ENCODE results near the gene DENND5A.

The DENND5A gene

GRCh38 chr11:9138133-9138453 lies 127.1 kb downstream of the DENND5A start:
- Histone ChIP-seq H3K4me1 (ENCODE audit: control insufficient read depth in 1 of 2, insufficient read depth in 1 of 2, low read depth in 1 of 2, low read length in 1 of 2) (no peaks in the 10 kb centered on the region), H3K4me3 (ENCODE audit: low read depth in 1 of 2, low read length in 1 of 2) (no peak overlapping the region), H3K9me3 (no peaks in the 10 kb centered on the region), H3K27me3 (no peaks in the 10 kb centered on the region), H3K27ac (peak overlapping the region; percentile 32), H3K36me3 (peaks cover 93% of the 10 kb centered on the region)
- TF ChIP-seq CTCF (IDR thresholded peaks at IDR 0.05): no peak

GRCh38 chr11:9137293-9138132 lies 127.6 kb downstream of the DENND5A start:
- H3K36me3 ChIP-seq: peaks cover 93% of the 10 kb centered on the region
- H3K27me3 ChIP-seq: no peaks in the 10 kb centered on the region
- peak overlapping the region; percentile 32 for H3K27ac ChIP-seq
- no peaks in the 10 kb centered on the region for H3K9me3 ChIP-seq
- H3K4me1 ChIP-seq (ENCODE audit: control insufficient read depth in 1 of 2, insufficient read depth in 1 of 2, low read depth in 1 of 2, low read length in 1 of 2): no peaks in the 10 kb centered on the region
- no peak overlapping the region for H3K4me3 ChIP-seq (ENCODE audit: low read depth in 1 of 2, low read length in 1 of 2)
- TF ChIP-seq CTCF (IDR thresholded peaks at IDR 0.05): peak; percentile 50

GRCh38 chr11:9136741-9137140 lies 128.4 kb downstream of the DENND5A start:
- TF ChIP-seq CTCF (IDR thresholded peaks at IDR 0.05): no peak
- H3K9me3 ChIP-seq: no peaks in the 10 kb centered on the region

GRCh38 chr11:9133956-9134355 lies 131.2 kb downstream of the DENND5A start:
- Histone ChIP-seq H3K4me3 (ENCODE audit: low read depth in 1 of 2, low read length in 1 of 2) (no peak overlapping the region), H3K4me1 (ENCODE audit: control insufficient read depth in 1 of 2, insufficient read depth in 1 of 2, low read depth in 1 of 2, low read length in 1 of 2) (no peaks in the 10 kb centered on the region), H3K9me3 (no peaks in the 10 kb centered on the region), H3K27me3 (no peaks in the 10 kb centered on the region), H3K36me3 (peaks cover 61% of the 10 kb centered on the region), H3K27ac (no peak overlapping the region)
- no peak for TF ChIP-seq CTCF (IDR thresholded peaks at IDR 0.05)

More at GRCh38 chr11:9136741-9137140, 128.4 kb downstream of the DENND5A start:
- Histone ChIP-seq H3K36me3 (peaks cover 86% of the 10 kb centered on the region), H3K4me1 (ENCODE audit: control insufficient read depth in 1 of 2, insufficient read depth in 1 of 2, low read depth in 1 of 2, low read length in 1 of 2) (no peaks in the 10 kb centered on the region), H3K4me3 (ENCODE audit: low read depth in 1 of 2, low read length in 1 of 2) (no peak overlapping the region), H3K27ac (no peak overlapping the region), H3K27me3 (no peaks in the 10 kb centered on the region)

GRCh38 chr11:9132203-9132878 lies 132.8 kb downstream of the DENND5A start:
- H3K4me1 ChIP-seq (ENCODE audit: control insufficient read depth in 1 of 2, insufficient read depth in 1 of 2, low read depth in 1 of 2, low read length in 1 of 2): no peaks in the 10 kb centered on the region
- H3K27ac ChIP-seq: no peak overlapping the region
- no peaks in the 10 kb centered on the region for H3K27me3 ChIP-seq
- peaks cover 44% of the 10 kb centered on the region for H3K36me3 ChIP-seq
- H3K9me3 ChIP-seq: no peaks in the 10 kb centered on the region
- TF ChIP-seq CTCF (IDR thresholded peaks at IDR 0.05): no peak
- H3K4me3 ChIP-seq (ENCODE audit: low read depth in 1 of 2, low read length in 1 of 2): no peak overlapping the region
